ENCODE results near the gene SNUPN. TPM values are rescaled to one million over a fixed set of nuclear protein-coding genes. Genes with fewer than 3 reads are reported as not detected.

Gene SNUPN
- polyA plus RNA-seq, 1 experiment = 36.6 TPM

- POLR2A ChIA-PET = no interaction called here
- CTCF ChIA-PET = no interaction called here
Measured at GRCh38 chr15:75656331-75656730, 30.8 kb upstream of the SNUPN start.

GRCh38 chr15:75655931-75656330 is 30.4 kb upstream of the SNUPN start:
- no peaks in the 10 kb centered on the region for H3K27me3 ChIP-seq (ENCODE audit: control insufficient read depth, insufficient read depth, low read length)
- H3K9me3 ChIP-seq (ENCODE audit: control insufficient read depth, insufficient read depth, low read length) = no peaks in the 10 kb centered on the region
- H3K4me3 ChIP-seq (ENCODE audit: low read depth, low read length) = no peak overlapping the region
- DNase-seq (ENCODE audit: low read depth, low spot score) = no peak
- no peak for TF ChIP-seq CTCF (IDR thresholded peaks at IDR 0.05; ENCODE audit: low read depth, low read length)
- H3K27ac ChIP-seq (ENCODE audit: low read depth, low read length) = no peak overlapping the region
- POLR2A ChIA-PET = no interaction called here
- CTCF ChIA-PET = no interaction called here

More at GRCh38 chr15:75656331-75656730, 30.8 kb upstream of the SNUPN start:
- no peak for DNase-seq (ENCODE audit: low read depth, low spot score)
- Histone ChIP-seq H3K27me3 (ENCODE audit: control insufficient read depth, insufficient read depth, low read length) (no peaks in the 10 kb centered on the region), H3K4me3 (ENCODE audit: low read depth, low read length) (no peak overlapping the region), H3K27ac (ENCODE audit: low read depth, low read length) (no peak overlapping the region), H3K9me3 (ENCODE audit: control insufficient read depth, insufficient read depth, low read length) (no peaks in the 10 kb centered on the region)
- no peak for TF ChIP-seq CTCF (IDR thresholded peaks at IDR 0.05; ENCODE audit: low read depth, low read length)

GRCh38 chr15:75654201-75654907 is 28.8 kb upstream of the SNUPN start:
- ChIA-PET POLR2A (interaction anchor here (0.7 kb wide), 1 partner anchor 201 kb away, joined by 5 read pairs; no protein-coding TSS in a partner anchor), CTCF (interaction anchor here (1.6 kb wide), 1 partner anchor 16 kb away, joined by 3 read pairs; no protein-coding TSS in a partner anchor)
- TF ChIP-seq CTCF (IDR thresholded peaks at IDR 0.05; ENCODE audit: low read depth, low read length) = no peak
- no peak for DNase-seq (ENCODE audit: low read depth, low spot score)
- no peak overlapping the region for H3K27ac ChIP-seq (ENCODE audit: low read depth, low read length)
- H3K9me3 ChIP-seq (ENCODE audit: control insufficient read depth, insufficient read depth, low read length) = no peaks in the 10 kb centered on the region; the same call in 1 of the 2 replicates
- H3K4me3 ChIP-seq (ENCODE audit: low read depth, low read length) = no peak overlapping the region
- H3K27me3 ChIP-seq (ENCODE audit: control insufficient read depth, insufficient read depth, low read length) = no peaks in the 10 kb centered on the region

GRCh38 chr15:75653347-75653913 is 27.9 kb upstream of the SNUPN start:
- TF ChIP-seq CTCF (IDR thresholded peaks at IDR 0.05; ENCODE audit: low read depth, low read length) = no peak
- DNase-seq (ENCODE audit: low read depth, low spot score) = no peak
- Histone ChIP-seq H3K4me3 (ENCODE audit: low read depth, low read length) (no peak overlapping the region), H3K27ac (ENCODE audit: low read depth, low read length) (no peak overlapping the region), H3K9me3 (ENCODE audit: control insufficient read depth, insufficient read depth, low read length) (no peaks in the 10 kb centered on the region; the same call in 1 of the 2 replicates), H3K27me3 (ENCODE audit: control insufficient read depth, insufficient read depth, low read length) (no peaks in the 10 kb centered on the region)
- ChIA-PET CTCF (interaction anchor here (1.6 kb wide), 1 partner anchor 15 kb away, joined by 3 read pairs; no protein-coding TSS in a partner anchor), POLR2A (interaction anchor here (0.7 kb wide), 1 partner anchor 200 kb away, joined by 5 read pairs; no protein-coding TSS in a partner anchor)
